Karpas-422 (cell line): ENCODE results near the gene WDHD1. TPM values are rescaled to one million over a fixed set of nuclear protein-coding genes. Genes with fewer than 3 reads are reported as not detected.
"Not testable (repeated sequence)": the region's sequence is repeated elsewhere in the genome, so short reads cannot be mapped to it uniquely, and the experiment has no call there.

Experiments used
- DNase-seq: peaks from one replicate; pipeline ENCODE4 v3.0.0-alpha.2; 2015
- H2AFZ ChIP-seq: fragments of 200-600 bp; sonication (generic); 2 replicates; pipeline ENCODE4 v1.6.1; 2014; ENCODE audit warnings: antibody characterized with exemption, low read length, mixed read lengths
- H3K27ac ChIP-seq: fragments of 200-600 bp; sonication (generic); 2 replicates; pipeline ENCODE4 v1.5.1; 2014; ENCODE audit warnings: mild to moderate bottlenecking, low read length, moderate library complexity
- H3K27me3 ChIP-seq: fragments of 200-600 bp; sonication (generic); 2 replicates; pipeline ENCODE4 v1.6.1; 2014; ENCODE audit warnings: low read length, mixed read lengths
- H3K36me3 ChIP-seq: fragments of 200-600 bp; sonication (generic); 2 replicates; pipeline ENCODE4 v1.6.1; 2014; ENCODE audit warnings: low read length, mixed read lengths; ENCODE audit not compliant: insufficient read depth
- H3K4me1 ChIP-seq: fragments of 200-600 bp; sonication (generic); 2 replicates; pipeline ENCODE4 v1.6.1; 2014; ENCODE audit warnings: mild to moderate bottlenecking, low read length, mixed read lengths
- H3K4me2 ChIP-seq: fragments of 200-600 bp; sonication (generic); 2 replicates; pipeline ENCODE4 v1.6.1; 2014; ENCODE audit warnings: low read length, low read depth, mild to moderate bottlenecking; ENCODE audit not compliant: poor library complexity, severe bottlenecking
- H3K4me3 ChIP-seq: fragments of 200-600 bp; sonication (generic); 2 replicates; pipeline ENCODE4 v1.5.1; 2014; ENCODE audit warnings: mild to moderate bottlenecking, antibody characterized with exemption, low read length, mixed read lengths
- H3K79me2 ChIP-seq: fragments of 200-600 bp; sonication (generic); 2 replicates; pipeline ENCODE4 v1.6.1; 2014; ENCODE audit warnings: mild to moderate bottlenecking, low read length, mixed read lengths
- H3K9ac ChIP-seq: fragments of 200-600 bp; sonication (generic); 2 replicates; pipeline ENCODE4 v1.6.0; 2014; ENCODE audit warnings: low read length
- H3K9me2 ChIP-seq: fragments of 200-600 bp; sonication (generic), shearing (Covaris generic); replicated peaks from 2 replicates; pipeline ENCODE4 v1.6.0; 2014; ENCODE audit warnings: mild to moderate bottlenecking, low read length, moderate library complexity; ENCODE audit not compliant: insufficient read depth
- H3K9me3 ChIP-seq: fragments of 300-700, 200-600 bp; sonication (generic); 2 replicates; pipeline ENCODE4 v1.6.1; 2014; ENCODE audit warnings: low read length, mixed read lengths
- H4K20me1 ChIP-seq: fragments of 200-600 bp; sonication (generic); 2 replicates; pipeline ENCODE4 v1.6.1; 2014; ENCODE audit warnings: mild to moderate bottlenecking, antibody characterized with exemption, low read length, low read depth; ENCODE audit not compliant: insufficient read depth
- total RNA-seq: library from RNA; depleted of rRNA; stranded (reverse); fragments of >200 nt; shearing (Covaris generic); gene quantifications from 2 replicates; pipeline ENCODE4 v1.2.3, GENCODE V29; 2014; ENCODE audit warnings: low replicate concordance

Gene WDHD1
- total RNA-seq, 1 experiment from 2014 or later, result 31.2 TPM

DNA sequence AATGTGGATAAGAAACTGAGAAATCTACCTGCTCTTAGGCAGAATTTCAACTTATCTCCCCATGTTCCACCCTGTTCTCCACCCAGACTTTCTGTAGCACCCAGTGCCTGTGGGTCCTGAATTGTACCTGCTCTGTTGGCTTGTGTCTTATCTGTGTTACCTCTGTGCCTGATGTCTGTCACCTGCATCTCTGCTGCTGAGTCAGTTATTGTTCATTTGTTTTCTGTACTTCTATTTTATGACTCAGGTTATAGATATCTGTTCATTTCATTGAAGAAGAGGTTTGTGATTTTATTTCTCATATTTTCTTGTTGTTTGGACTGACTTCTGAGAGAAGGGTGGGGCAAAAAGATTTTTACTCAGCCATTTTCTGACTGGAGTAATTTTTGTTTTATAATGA is 11.8 kb upstream of the WDHD1 start:
- Histone ChIP-seq H3K4me2 (peak overlapping the region; percentile 49), H3K9ac (peak overlapping the region; percentile 29), H3K79me2 (peaks cover 93% of the 10 kb centered on the region), H3K36me3 (peaks cover 79% of the 10 kb centered on the region), H3K27me3 (no peaks in the 10 kb centered on the region), H3K9me2 (no peaks in the 10 kb centered on the region), H3K4me1 (peaks cover 18% of the 10 kb centered on the region), H3K9me3 (no peaks in the 10 kb centered on the region; the same call in 1 of the 2 replicates), H3K4me3 (no peak overlapping the region), H4K20me1 (peaks cover 10% of the 10 kb centered on the region; the same call in 1 of the 2 replicates), H3K27ac (peak overlapping the region; percentile 83), H2AFZ (no peak overlapping the region)
- DNase-seq, result no peak

DNA sequence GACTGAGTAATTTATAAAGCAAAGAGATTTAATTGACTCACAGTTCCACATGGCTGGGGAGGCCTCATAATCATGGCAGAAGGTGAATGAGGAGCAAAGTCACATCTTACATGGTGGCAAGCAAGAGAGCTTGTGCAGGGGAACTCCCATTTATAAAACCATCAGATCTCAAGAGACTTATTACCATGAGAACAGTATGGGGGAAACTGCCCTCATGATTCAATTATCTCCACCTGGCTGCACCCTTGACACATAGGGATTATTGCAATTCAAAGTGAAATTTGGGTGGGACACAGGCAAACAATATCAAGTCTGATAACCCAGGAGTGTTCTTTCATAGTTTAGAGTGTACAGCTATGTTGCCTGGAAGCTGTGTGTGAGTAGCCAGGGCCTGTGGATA is 11.1 kb upstream of the WDHD1 start:
- H3K79me2 ChIP-seq, result peaks cover 93% of the 10 kb centered on the region
- peaks cover 10% of the 10 kb centered on the region; the same call in 1 of the 2 replicates for H4K20me1 ChIP-seq
- not testable (repeated sequence) for H3K27me3 ChIP-seq, H2AFZ ChIP-seq, H3K9me2 ChIP-seq, H3K9me3 ChIP-seq
- peak overlapping the region; percentile 49 for H3K4me2 ChIP-seq
- peak overlapping the region; percentile 16; the same call in 1 of the 2 replicates for H3K4me3 ChIP-seq
- H3K4me1 ChIP-seq, result peaks cover 18% of the 10 kb centered on the region
- peak overlapping the region; percentile 83 for H3K27ac ChIP-seq
- H3K36me3 ChIP-seq, result peaks cover 79% of the 10 kb centered on the region
- peak; percentile 75 for DNase-seq
- H3K9ac ChIP-seq, result peak overlapping the region; percentile 29; the same call in 1 of the 2 replicates

DNA sequence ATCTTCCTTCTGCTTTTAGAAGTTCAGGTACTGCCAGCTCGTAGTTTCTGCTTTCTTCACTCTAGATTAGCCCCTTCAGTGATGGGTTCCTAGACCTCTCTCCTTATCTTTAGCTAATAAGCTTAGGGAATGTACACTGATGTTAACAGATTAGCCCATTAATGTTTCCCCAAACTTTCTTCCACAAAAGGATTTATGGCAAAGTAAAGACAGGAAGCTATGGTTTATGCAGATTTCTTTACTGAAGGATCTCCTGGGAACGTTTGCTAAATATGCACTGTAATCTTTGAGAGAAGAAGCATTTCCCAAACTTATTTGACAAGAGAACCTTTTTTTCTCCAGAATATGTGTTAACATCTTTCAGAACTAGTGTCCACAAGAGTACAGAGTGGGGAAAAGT is 4.3 kb upstream of the WDHD1 start:
- Histone ChIP-seq H3K4me3 (no peak overlapping the region), H3K4me1 (peaks cover 29% of the 10 kb centered on the region), H2AFZ (no peak overlapping the region), H3K79me2 (peaks cover 99% of the 10 kb centered on the region), H3K9me2 (no peaks in the 10 kb centered on the region), H3K9me3 (no peaks in the 10 kb centered on the region), H3K27ac (peak overlapping the region; percentile 84), H3K4me2 (no peak overlapping the region), H3K27me3 (no peaks in the 10 kb centered on the region), H4K20me1 (peaks cover 13% of the 10 kb centered on the region), H3K9ac (no peak overlapping the region), H3K36me3 (peaks cover 71% of the 10 kb centered on the region)
- DNase-seq, result no peak

DNA sequence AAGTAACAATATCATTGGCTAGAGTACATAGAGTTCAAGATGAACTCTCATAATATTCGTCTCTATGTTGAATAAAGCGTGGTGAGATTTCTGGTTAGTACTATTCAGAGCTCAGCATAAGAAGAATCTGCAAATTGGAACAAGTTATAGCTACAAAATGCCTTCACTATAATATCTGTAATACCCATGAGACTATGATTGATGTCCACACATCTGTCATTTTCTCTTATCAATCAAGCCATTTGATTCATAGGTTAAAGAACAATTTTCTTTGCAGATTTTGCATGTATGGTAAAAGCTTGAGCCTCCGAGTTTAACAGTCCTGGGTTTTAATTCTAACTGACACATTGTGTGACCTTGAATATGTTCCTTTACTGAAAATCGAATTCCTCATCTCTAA is 1.6 kb upstream of the WDHD1 start:
- Histone ChIP-seq H2AFZ (no peak overlapping the region), H3K4me1 (peaks cover 43% of the 10 kb centered on the region), H4K20me1 (peaks cover 13% of the 10 kb centered on the region), H3K9ac (peak overlapping the region; percentile 80), H3K27ac (peak overlapping the region; percentile 84), H3K79me2 (peaks cover 92% of the 10 kb centered on the region), H3K4me3 (peak overlapping the region; percentile 70), H3K27me3 (no peaks in the 10 kb centered on the region), H3K4me2 (peak overlapping the region; percentile 87), H3K9me3 (no peaks in the 10 kb centered on the region), H3K36me3 (peaks cover 60% of the 10 kb centered on the region), H3K9me2 (no peaks in the 10 kb centered on the region)
- DNase-seq, result peak; percentile 56

DNA sequence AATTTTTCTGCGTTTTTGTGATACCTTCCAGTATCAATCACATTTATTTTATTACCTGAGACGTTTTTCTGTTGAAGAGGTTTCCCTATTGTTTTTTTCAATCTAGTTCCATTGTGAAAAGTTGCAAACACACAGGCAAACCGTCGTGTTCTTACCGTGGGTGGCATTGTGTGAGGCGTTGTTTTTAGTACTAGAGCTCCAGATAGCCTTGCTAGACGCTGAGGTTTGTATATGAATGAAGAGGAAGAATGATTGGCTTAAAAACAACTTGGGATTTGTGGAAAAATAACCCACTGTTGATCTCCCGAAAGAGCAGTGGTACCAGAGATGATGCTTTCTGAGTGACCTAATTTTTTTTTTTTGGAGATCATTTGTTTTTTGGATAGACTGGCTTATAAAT is 1.2 kb upstream of the WDHD1 start:
- Histone ChIP-seq H3K27ac (peak overlapping the region; percentile 84), H4K20me1 (peaks cover 13% of the 10 kb centered on the region), H3K9me3 (no peaks in the 10 kb centered on the region), H3K4me2 (peak overlapping the region; percentile 87), H3K79me2 (peaks cover 92% of the 10 kb centered on the region), H3K36me3 (peaks cover 60% of the 10 kb centered on the region), H3K9ac (peak overlapping the region; percentile 80), H3K9me2 (no peaks in the 10 kb centered on the region), H3K4me3 (peak overlapping the region; percentile 70), H3K27me3 (no peaks in the 10 kb centered on the region), H3K4me1 (peaks cover 43% of the 10 kb centered on the region), H2AFZ (no peak overlapping the region)
- DNase-seq, result peak; percentile 67

DNA sequence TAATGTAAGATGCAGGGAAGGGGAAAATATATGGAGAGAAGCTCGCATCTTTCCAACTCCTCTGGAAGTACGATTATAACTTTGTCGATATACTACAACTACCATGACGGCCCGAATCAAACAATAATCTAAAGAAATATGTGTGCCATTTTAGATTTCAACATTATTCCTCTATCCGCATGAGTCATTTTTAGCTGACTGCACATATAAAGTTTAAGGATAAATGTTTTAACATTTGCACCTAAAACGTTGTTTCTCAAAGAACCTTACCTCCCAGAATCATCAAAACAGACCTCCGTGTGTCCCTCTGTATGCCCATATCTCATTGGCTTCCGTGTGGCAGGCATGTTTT is 482 bp downstream of the WDHD1 start:
- H3K27me3 ChIP-seq, result no peaks in the 10 kb centered on the region
- H3K9me3 ChIP-seq, result no peaks in the 10 kb centered on the region
- peaks cover 13% of the 10 kb centered on the region for H4K20me1 ChIP-seq
- peak overlapping the region; percentile 80 for H3K9ac ChIP-seq
- H3K27ac ChIP-seq, result peak overlapping the region; percentile 66
- peak overlapping the region; percentile 70 for H3K4me3 ChIP-seq
- no peak for DNase-seq
- peak overlapping the region; percentile 87 for H3K4me2 ChIP-seq
- H2AFZ ChIP-seq, result peak overlapping the region; percentile 41; the same call in 1 of the 2 replicates
- H3K4me1 ChIP-seq, result peaks cover 42% of the 10 kb centered on the region
- H3K79me2 ChIP-seq, result peaks cover 92% of the 10 kb centered on the region
- peaks cover 49% of the 10 kb centered on the region for H3K36me3 ChIP-seq
- no peaks in the 10 kb centered on the region for H3K9me2 ChIP-seq

DNA sequence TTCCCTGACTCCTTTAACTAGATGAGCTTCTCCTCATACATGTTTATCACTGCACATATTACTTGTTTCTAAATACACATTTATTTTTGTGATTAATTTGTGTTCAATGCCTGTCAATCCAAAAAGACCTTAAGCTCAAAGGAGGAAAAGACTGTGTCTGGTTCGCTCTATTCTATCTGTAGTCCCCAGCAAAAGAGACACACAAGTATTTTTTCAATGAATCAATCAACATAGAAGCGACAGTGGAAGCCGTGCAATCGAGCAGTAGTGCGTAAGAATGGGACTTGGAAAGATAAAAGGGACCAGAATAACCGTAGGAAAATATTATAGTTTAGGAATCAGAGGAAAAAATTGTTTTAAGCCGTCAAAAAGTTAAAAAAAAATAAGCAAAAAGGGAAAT is 951 bp downstream of the WDHD1 start:
- Histone ChIP-seq H2AFZ (no peak overlapping the region), H3K36me3 (peaks cover 44% of the 10 kb centered on the region), H4K20me1 (peaks cover 9% of the 10 kb centered on the region; the same call in 1 of the 2 replicates), H3K4me1 (peaks cover 38% of the 10 kb centered on the region), H3K4me2 (peak overlapping the region; percentile 87), H3K9ac (peak overlapping the region; percentile 80), H3K9me3 (no peaks in the 10 kb centered on the region), H3K79me2 (peaks cover 92% of the 10 kb centered on the region), H3K27ac (peak overlapping the region; percentile 66; the same call in 1 of the 2 replicates), H3K27me3 (no peaks in the 10 kb centered on the region), H3K9me2 (no peaks in the 10 kb centered on the region), H3K4me3 (peak overlapping the region; percentile 70)
- DNase-seq, result no peak

DNA sequence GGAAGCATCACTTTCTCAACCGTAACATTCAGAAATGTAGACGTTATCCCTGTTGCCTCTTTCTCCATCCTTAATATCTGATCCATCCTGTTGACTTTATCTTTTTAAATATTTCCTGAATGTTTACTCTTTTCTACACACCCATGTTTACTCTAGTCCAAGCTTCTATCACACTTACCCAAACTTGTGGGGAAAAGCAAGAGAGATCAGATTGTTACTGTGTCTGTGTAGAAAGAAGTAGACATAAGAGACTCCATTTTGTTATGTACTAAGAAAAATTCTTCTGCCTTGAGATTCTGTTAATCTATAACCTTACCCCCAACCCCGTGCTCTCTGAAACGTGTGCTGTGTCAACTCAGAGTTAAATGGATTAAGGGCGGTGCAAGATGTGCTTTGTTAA is 2.5 kb downstream of the WDHD1 start:
- not testable (repeated sequence) for H4K20me1 ChIP-seq, H3K27me3 ChIP-seq, H2AFZ ChIP-seq, DNase-seq, H3K9me3 ChIP-seq, H3K9ac ChIP-seq, H3K4me2 ChIP-seq, H3K4me3 ChIP-seq, H3K27ac ChIP-seq, H3K9me2 ChIP-seq
- Histone ChIP-seq H3K36me3 (peaks cover 42% of the 10 kb centered on the region), H3K4me1 (peaks cover 22% of the 10 kb centered on the region), H3K79me2 (peaks cover 92% of the 10 kb centered on the region)
